HUES6 (cell line): ENCODE measurements around the gene WDR53.
"Not testable (repeated sequence)": the region's sequence is repeated elsewhere in the genome, so short reads cannot be mapped to it uniquely, and the experiment has no call there.

Experiments
- H3K27ac ChIP-seq: 2 replicates; pipeline ENCODE4 v1.7.0; 2013; ENCODE audit warnings: low read depth, mild to moderate bottlenecking, low read length, inconsistent platforms
- H3K27me3 ChIP-seq: 2 replicates; pipeline ENCODE4 v1.6.1; 2013; ENCODE audit warnings: low read length; ENCODE audit not compliant: control insufficient read depth, insufficient read depth
- H3K36me3 ChIP-seq: 2 replicates; pipeline ENCODE4 v1.6.1; 2013; ENCODE audit warnings: low read length; ENCODE audit not compliant: control insufficient read depth, insufficient read depth
- H3K4me1 ChIP-seq: 2 replicates; pipeline ENCODE4 v1.6.1; 2013; ENCODE audit warnings: low read length; ENCODE audit not compliant: control insufficient read depth, insufficient read depth
- H3K4me3 ChIP-seq: 2 replicates; pipeline ENCODE4 v1.5.1; 2013; ENCODE audit warnings: low read depth, low read length
- H3K9ac ChIP-seq: one replicate; pipeline ENCODE4 v1.6.1; 2013; ENCODE audit warnings: mild to moderate bottlenecking, low read length
- H3K9me3 ChIP-seq: 2 replicates; pipeline ENCODE4 v1.6.1; 2013; ENCODE audit warnings: low read depth, low read length; ENCODE audit not compliant: control insufficient read depth, insufficient read depth

The WDR53 gene

DNA sequence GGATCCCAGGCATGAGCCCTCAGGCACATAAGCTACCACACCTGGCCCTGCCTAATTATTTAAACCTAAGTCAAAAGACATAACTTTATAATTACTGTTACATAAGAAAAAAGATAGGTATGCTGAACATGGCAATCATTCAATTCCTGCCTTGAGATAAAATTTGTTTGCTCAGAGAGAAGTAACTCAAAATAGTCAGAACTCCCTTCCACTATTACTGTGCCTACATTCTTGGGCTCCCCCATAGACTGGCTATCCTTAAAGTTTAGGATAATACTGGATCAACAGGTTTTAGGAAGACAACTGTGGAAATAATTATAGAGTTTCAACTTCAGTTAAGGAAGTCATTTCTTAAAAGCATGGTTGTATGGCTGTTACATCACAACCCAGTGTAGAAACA is 9.9 kb downstream of the WDR53 start:
- H3K27me3 ChIP-seq, result no peaks in the 10 kb centered on the region
- H3K4me1 ChIP-seq, result no peaks in the 10 kb centered on the region
- no peak overlapping the region for H3K27ac ChIP-seq
- no peak overlapping the region for H3K4me3 ChIP-seq
- peaks cover 15% of the 10 kb centered on the region for H3K36me3 ChIP-seq
- H3K9me3 ChIP-seq, result no peaks in the 10 kb centered on the region
- H3K9ac ChIP-seq, result no peak overlapping the region

DNA sequence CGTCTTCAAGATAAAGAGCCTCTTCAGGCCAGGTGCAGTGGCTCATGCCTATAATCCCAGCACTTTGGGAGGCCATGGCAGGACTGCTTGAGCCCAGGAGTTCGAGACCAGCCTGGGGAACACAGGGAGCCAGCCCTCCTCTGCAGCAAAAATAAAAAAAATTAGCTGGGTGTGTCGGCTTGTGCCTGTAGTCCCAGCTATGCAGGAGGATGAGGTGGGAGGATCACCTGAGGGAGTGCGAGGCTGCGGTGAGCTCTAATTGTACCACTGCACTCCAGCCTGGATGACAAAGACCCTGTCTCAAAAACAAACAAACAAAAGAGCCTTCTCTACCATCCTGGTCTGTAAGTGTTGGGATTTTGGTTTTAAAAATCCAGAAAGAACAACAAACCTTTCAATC is 11.1 kb downstream of the WDR53 start:
- H3K27ac ChIP-seq, result no peak overlapping the region
- no peaks in the 10 kb centered on the region for H3K4me1 ChIP-seq
- H3K9me3 ChIP-seq, result no peaks in the 10 kb centered on the region
- no peaks in the 10 kb centered on the region for H3K27me3 ChIP-seq
- no peak overlapping the region for H3K4me3 ChIP-seq
- peaks cover 15% of the 10 kb centered on the region for H3K36me3 ChIP-seq
- H3K9ac ChIP-seq, result no peak overlapping the region

DNA sequence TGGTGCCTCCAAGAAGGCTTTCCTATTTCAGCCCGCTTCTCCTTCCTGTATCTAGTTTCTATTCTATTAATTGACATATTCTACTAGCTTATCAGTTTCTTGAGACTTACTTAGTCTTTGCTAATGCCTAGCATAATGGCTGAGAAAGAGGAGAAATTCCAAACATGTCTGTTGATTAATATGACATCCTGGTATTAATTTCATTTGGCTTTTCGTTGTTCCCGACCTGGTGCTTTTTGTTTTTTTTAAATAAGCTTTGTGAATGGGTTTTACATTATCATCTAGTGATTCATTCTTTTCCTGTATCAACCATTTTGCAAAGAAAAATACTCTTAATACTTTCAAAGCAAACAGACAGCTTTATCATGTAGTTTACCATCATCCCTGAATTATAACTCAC is 13.1 kb downstream of the WDR53 start:
- H3K9ac ChIP-seq, result no peak overlapping the region
- peaks cover 4% of the 10 kb centered on the region for H3K9me3 ChIP-seq
- no peaks in the 10 kb centered on the region for H3K4me1 ChIP-seq
- no peak overlapping the region for H3K4me3 ChIP-seq
- H3K36me3 ChIP-seq, result peaks cover 8% of the 10 kb centered on the region
- H3K27ac ChIP-seq, result no peak overlapping the region
- H3K27me3 ChIP-seq, result no peaks in the 10 kb centered on the region

DNA sequence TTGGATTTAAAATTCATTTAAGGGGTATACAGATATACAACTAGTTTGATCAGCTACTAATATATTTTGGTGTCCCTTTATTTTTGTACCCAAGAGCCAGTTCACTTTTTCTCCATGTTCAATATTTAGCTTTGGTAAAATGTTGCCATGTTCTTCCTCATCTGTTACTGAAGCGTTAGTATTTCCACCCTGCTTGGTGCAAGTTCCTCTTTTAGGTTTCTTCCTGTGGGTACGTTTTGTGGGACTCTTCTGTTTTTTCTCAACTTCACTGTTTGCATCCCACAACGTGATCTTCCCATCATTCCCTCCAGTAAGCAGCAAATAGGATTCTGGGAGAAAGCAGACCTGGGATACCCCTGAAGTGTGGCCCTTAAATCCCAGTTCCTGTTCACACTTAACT is 14.1 kb downstream of the WDR53 start:
- no peaks in the 10 kb centered on the region for H3K27me3 ChIP-seq
- no peak overlapping the region for H3K4me3 ChIP-seq
- no peak overlapping the region for H3K9ac ChIP-seq

DNA sequence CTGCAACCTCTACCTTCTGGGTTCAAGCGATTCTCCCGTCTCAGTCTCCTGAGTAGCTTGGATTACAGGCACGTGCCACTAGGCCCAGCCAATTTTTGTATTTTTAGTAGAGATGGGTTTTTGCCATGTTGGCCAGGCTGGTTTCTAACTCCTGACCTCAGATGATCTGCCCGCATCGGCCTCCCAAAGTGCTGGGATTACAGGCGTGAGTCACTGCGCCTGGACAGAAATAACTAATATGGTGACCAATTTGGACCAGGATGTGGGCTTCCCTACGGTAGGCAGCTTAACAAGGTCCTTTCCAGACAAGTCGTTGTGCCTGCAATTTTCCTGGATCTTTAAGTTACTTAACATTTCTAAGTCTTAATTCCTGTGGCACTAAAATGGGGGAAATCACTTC is 14.8 kb downstream of the WDR53 start:
- Histone ChIP-seq H3K9ac (no peak overlapping the region), H3K4me3 (no peak overlapping the region), H3K9me3 (peaks cover 18% of the 10 kb centered on the region), H3K27ac (no peak overlapping the region), H3K36me3 (no peaks in the 10 kb centered on the region), H3K4me1 (no peaks in the 10 kb centered on the region), H3K27me3 (no peaks in the 10 kb centered on the region)

More for the DNA sequence above, 14.1 kb downstream of the WDR53 start:
- Histone ChIP-seq H3K36me3 (peaks cover 3% of the 10 kb centered on the region; the same call in 1 of the 2 replicates), H3K27ac (no peak overlapping the region), H3K4me1 (no peaks in the 10 kb centered on the region), H3K9me3 (peaks cover 15% of the 10 kb centered on the region)

DNA sequence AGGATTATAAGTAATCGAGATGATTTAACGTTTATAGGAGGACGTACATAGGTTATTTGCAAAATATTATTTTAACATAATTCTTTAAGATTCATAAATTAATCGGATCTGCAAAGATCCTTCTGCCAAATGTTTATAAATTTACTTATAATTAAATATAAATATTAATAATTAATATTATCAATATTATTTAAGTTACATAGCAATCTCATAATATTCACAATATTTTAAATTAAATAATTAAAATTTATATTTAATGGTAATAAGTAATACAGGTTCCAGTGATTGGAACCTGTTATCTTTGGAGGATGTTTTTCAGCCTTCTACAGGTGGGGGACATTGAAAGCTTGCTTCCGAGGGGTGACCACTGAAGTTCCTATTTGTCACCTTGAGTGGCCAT is 16.1 kb downstream of the WDR53 start:
- Histone ChIP-seq H3K9ac (no peak overlapping the region), H3K36me3 (no peaks in the 10 kb centered on the region), H3K4me3 (no peak overlapping the region), H3K27ac (no peak overlapping the region), H3K9me3 (peaks cover 23% of the 10 kb centered on the region), H3K4me1 (no peaks in the 10 kb centered on the region), H3K27me3 (no peaks in the 10 kb centered on the region)

DNA sequence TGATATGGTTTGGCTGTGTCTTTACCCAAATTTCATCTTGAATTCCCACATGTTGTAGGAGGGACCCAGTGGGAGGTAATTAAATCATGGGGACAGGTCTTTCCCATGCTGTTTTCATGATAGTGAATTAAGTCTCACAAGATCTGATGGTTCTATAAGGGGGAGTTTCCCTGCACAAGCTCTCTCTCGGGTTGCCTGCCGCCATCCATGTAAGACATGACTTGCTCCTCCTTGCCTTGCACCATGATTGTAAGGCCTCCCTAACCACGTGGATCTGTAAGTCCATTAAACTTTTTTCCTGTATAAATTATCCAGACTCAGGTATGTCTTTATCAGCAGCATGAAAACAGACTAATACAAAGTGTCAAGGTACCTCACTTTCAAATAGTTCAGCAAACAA is 18.2 kb downstream of the WDR53 start:
- H3K4me1 ChIP-seq, H3K27ac ChIP-seq, H3K4me3 ChIP-seq, H3K27me3 ChIP-seq, H3K9ac ChIP-seq, H3K36me3 ChIP-seq: not testable (repeated sequence)
- peaks cover 23% of the 10 kb centered on the region for H3K9me3 ChIP-seq

DNA sequence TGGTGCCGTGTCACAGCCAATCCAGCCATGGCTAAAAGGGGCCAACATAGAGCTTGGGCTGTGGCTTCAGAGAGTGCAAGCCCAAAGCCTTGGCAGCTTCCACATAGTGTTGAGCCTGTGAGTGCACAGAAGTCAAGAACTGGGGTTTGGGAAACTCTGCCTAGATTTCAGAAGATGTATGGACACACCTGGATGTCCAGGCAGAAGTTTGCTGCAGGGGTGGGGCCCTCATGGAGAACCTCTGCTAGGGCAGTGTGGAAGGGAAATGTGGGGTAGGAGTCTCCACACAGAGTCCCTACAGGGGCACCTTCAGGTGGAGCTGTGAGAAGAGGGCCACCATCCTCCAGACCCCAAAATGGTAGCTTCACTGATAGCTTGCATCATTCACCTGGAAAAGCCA is 19.0 kb downstream of the WDR53 start:
- not testable (repeated sequence) for H3K27me3 ChIP-seq, H3K27ac ChIP-seq, H3K4me1 ChIP-seq, H3K9ac ChIP-seq, H3K4me3 ChIP-seq, H3K36me3 ChIP-seq
- peaks cover 25% of the 10 kb centered on the region for H3K9me3 ChIP-seq

DNA sequence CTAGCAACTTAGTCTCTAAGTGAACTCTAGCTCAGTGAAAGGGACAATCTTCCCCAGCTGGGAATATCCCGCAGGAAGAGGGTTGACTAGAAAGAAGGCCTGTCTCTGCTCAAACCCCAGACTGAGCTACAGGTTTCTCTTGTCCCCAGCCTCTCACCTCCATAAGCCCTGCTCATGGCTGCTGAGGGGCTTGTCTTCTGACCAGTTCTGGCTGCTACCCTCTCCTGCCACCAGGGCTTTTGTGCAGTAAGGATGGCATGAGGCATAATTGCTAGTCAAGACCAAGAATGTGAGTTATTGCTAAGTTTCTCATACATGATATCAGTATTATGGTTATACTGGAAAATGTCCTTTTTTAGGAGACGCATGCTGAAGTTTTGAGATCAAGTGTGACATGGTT is 21.3 kb downstream of the WDR53 start:
- Histone ChIP-seq H3K4me1 (no peaks in the 10 kb centered on the region), H3K27ac (no peak overlapping the region), H3K4me3 (no peak overlapping the region), H3K9ac (no peak overlapping the region), H3K9me3 (peaks cover 27% of the 10 kb centered on the region), H3K27me3 (no peaks in the 10 kb centered on the region), H3K36me3 (no peaks in the 10 kb centered on the region)

DNA sequence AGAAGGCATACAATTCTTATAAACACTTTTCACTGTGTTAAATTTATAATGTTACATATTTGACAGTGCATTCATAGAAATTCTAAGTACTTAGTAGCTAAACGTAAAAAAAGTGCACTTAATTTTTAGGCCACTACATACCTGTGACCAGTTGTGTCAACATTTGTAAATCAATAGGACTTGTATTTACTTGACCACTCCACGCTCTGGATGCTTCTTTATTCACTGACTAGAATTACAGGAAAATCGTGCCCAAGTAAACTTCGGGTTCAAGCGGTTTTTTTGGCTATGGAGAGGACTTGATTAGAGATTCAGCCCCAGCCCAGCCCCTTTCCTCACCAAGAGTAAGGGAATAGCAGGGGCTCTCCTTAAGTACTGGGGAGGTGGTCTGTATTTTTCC is 21.8 kb downstream of the WDR53 start:
- Histone ChIP-seq H3K9ac (no peak overlapping the region), H3K36me3 (no peaks in the 10 kb centered on the region), H3K4me1 (no peaks in the 10 kb centered on the region), H3K27me3 (no peaks in the 10 kb centered on the region), H3K9me3 (peaks cover 28% of the 10 kb centered on the region), H3K4me3 (no peak overlapping the region), H3K27ac (no peak overlapping the region)

DNA sequence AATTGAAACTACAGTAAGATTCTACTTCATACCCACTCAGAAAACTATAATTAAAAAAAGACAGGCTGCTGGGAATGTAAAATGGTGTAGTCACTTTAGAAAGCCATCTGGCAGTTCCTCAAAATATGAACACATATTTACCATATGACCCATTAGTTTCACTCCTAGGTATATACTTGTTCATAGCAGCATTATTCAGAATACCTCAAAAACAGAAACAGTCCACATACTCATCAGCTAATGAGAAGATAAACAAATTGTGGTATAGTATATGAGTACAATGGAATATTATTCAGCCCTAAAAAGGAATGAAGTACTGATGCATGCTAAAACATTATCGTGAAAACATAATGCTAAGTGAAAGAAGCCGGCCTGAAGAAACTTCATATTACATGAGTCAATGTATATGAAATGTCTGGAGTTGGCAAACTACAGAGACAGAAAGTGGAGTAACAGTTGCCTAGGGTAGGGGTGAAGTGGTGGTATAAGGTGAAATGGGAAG is 23.8 kb downstream of the WDR53 start:
- Histone ChIP-seq H3K9ac (no peak overlapping the region), H3K36me3 (no peaks in the 10 kb centered on the region)

More for the DNA sequence above, 23.8 kb downstream of the WDR53 start:
- no peak overlapping the region for H3K4me3 ChIP-seq
- H3K9me3 ChIP-seq, result peaks cover 17% of the 10 kb centered on the region
- H3K27me3 ChIP-seq, result no peaks in the 10 kb centered on the region
- no peak overlapping the region for H3K27ac ChIP-seq
- no peaks in the 10 kb centered on the region for H3K4me1 ChIP-seq
